Kidney (tissue), 14 donors: ENCODE measurements around the gene FRMD3. TPM values are rescaled to one million over a fixed set of nuclear protein-coding genes. Genes with fewer than 3 reads are reported as not detected.

Experiments used
- DNase-seq, 5 donors: peaks; one replicate each; pipeline ENCODE4 v3.0.0-alpha.2; 2013 to 2020
- FAIRE-seq: peaks from 2 replicates; lab custom pipeline; 2012; peaks lifted over from hg19 to GRCh38; lab: Jason Lieb, UNC
- H3K27ac ChIP-seq, 2 donors: one replicate each; pipeline ENCODE4 v1.7.0; 2013; ENCODE audit warnings: low read depth in 2 of 2, low read length in 2 of 2, inconsistent platforms in 1 of 2
- H3K27me3 ChIP-seq: one replicate; pipeline ENCODE4 v1.7.1; 2013; ENCODE audit warnings: low read length, inconsistent platforms; ENCODE audit not compliant: control insufficient read depth, insufficient read depth
- H3K36me3 ChIP-seq, 3 donors: one replicate each; pipeline versions ENCODE4 v1.7.0 to v1.7.1; 2013; ENCODE audit warnings: low read length in 3 of 3, control low read depth in 1 of 3, inconsistent platforms in 1 of 3; ENCODE audit not compliant: insufficient read depth in 3 of 3, control insufficient read depth in 2 of 3
- H3K4me1 ChIP-seq, 3 donors: one replicate each; pipeline versions ENCODE4 v1.7.0 to v1.7.1; 2013; ENCODE audit warnings: low read length in 3 of 3, inconsistent platforms in 1 of 3, low read depth in 1 of 3; ENCODE audit not compliant: control insufficient read depth in 2 of 3, insufficient read depth in 2 of 3
- H3K4me3 ChIP-seq, 3 donors: one replicate each; pipeline versions ENCODE4 v1.7.0 to v1.8.1; 2013; ENCODE audit warnings: low read length in 3 of 3, control low read depth in 1 of 3, inconsistent platforms in 1 of 3
- H3K9ac ChIP-seq, 3 donors: one replicate each; pipeline versions ENCODE4 v1.7.0 to v1.7.1; 2013; ENCODE audit warnings: low read length in 3 of 3, control low read depth in 1 of 3, inconsistent platforms in 1 of 3
- H3K9me3 ChIP-seq, 3 donors: one replicate each; pipeline versions ENCODE4 v1.7.0 to v1.7.1; 2013; ENCODE audit warnings: low read length in 3 of 3, control low read depth in 1 of 3, inconsistent platforms in 1 of 3; ENCODE audit not compliant: control insufficient read depth in 2 of 3, insufficient read depth in 1 of 3
- intact Hi-C: fragments of 100-400 bp; cut with DNase I; formaldehyde crosslinking; loops from one replicate; pipeline ENCODE4 v1.11.1; 2022
- polyA plus RNA-seq: library from polyadenylated mRNA; stranded (reverse); fragments of 350-450 nt; fragmentation: Illumina TruSeq; extraction: RNeasy Lipid Tissue Mini Kit (QIAGEN cat#74804); gene quantifications from one replicate; pipeline ENCODE4 v1.2.3, GENCODE V29; 2014; ENCODE audit warnings: low read depth, low replicate concordance; ENCODE audit not compliant: insufficient read depth
- total RNA-seq: library from RNA; stranded (reverse); fragmentation: NEBNext Ultra II Directional; extraction: Animal tissue kit (Norgen Biotek cat#: 25700); gene quantifications from one replicate; pipeline ENCODE4 v1.2.1, GENCODE V29; 2021
- TF ChIP-seq, protein P1 (sequence below): IDR thresholded peaks from 3 replicates; pipeline ENCODE4 v1.5.1; 2012; ENCODE audit warnings: mild to moderate bottlenecking, moderate library complexity, borderline replicate concordance; ENCODE audit not compliant: insufficient read depth; ENCODE audit errors: extremely low read depth
- donor health status: control.
- donor health status: control.
- donor health status: control.
- donor health status: control.
- donor health status: control.
- donor health status: DM: yes; HTN: yes; CAD: no.
- donor health status: Normal renal cell carcinoma (clear cell type).

Gene FRMD3
- total and polyA plus RNA-seq, 2 donors from 2014 or later, result 9.9 to 11.0 TPM

DNA sequence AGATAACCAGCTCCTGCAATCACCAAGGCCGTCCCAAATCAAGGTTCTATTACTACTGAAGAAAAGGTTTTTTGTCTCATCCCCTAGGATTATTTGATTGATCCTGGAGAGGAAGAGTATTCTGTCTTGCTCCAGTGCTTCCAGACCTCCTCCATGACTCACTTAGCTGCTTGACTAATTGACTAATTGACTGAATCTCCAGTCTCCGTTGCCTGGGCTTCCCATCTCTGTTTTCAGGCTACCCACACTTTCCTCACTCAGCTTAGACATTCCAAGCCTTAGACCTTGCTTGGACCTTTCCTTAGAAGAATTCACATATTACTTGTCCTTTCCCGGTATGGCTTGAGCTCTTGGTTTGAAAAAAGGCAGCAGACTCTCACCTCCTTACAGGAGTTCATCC is 60.6 kb downstream of the FRMD3 start:
- TF ChIP-seq, protein P1, sequence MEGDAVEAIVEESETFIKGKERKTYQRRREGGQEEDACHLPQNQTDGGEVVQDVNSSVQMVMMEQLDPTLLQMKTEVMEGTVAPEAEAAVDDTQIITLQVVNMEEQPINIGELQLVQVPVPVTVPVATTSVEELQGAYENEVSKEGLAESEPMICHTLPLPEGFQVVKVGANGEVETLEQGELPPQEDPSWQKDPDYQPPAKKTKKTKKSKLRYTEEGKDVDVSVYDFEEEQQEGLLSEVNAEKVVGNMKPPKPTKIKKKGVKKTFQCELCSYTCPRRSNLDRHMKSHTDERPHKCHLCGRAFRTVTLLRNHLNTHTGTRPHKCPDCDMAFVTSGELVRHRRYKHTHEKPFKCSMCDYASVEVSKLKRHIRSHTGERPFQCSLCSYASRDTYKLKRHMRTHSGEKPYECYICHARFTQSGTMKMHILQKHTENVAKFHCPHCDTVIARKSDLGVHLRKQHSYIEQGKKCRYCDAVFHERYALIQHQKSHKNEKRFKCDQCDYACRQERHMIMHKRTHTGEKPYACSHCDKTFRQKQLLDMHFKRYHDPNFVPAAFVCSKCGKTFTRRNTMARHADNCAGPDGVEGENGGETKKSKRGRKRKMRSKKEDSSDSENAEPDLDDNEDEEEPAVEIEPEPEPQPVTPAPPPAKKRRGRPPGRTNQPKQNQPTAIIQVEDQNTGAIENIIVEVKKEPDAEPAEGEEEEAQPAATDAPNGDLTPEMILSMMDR, result no peak
- Histone ChIP-seq H3K4me1 (peaks cover 0 to 12% (median 2%) of the 10 kb centered on the region in 3 donors), H3K9ac (no peak overlapping the region), H3K9me3 (peaks cover 0 to 4% (median 4%) of the 10 kb centered on the region in 3 donors), H3K36me3 (no peaks in the 10 kb centered on the region), H3K4me3 (no peak overlapping the region), H3K27ac (no peak overlapping the region), H3K27me3 (no peaks in the 10 kb centered on the region)
- no peak for FAIRE-seq
- intact Hi-C loops, result no loop called here
- no peak for DNase-seq

DNA sequence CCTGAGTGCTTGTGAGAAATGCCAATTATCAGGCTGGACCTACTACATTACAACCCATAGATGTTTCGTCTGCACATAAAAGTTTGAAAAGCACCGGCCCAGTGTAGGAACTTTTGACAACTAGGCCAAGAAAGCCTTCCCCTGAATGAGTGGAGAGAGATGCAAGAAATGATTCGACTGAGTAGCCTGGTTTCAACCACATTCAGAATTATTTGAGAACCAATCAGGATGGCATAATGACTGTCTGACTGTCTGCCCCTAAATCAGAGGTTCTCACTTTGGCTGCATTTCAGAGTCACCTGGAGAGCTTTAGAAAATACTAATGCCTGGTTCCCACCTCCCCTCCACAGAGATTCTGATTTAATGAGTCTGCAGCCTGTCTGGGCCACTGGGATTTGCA is 61.1 kb downstream of the FRMD3 start:
- Histone ChIP-seq H3K4me1 (peaks cover 0 to 16% (median 4%) of the 10 kb centered on the region in 3 donors), H3K9ac (no peak overlapping the region), H3K27ac (no peak overlapping the region), H3K4me3 (no peak overlapping the region), H3K36me3 (no peaks in the 10 kb centered on the region), H3K27me3 (no peaks in the 10 kb centered on the region), H3K9me3 (peaks cover 0 to 4% (median 4%) of the 10 kb centered on the region in 3 donors)
- DNase-seq (no peak), FAIRE-seq (no peak)
- TF ChIP-seq, protein P1, result no peak
- intact Hi-C loops, result no loop called here

DNA sequence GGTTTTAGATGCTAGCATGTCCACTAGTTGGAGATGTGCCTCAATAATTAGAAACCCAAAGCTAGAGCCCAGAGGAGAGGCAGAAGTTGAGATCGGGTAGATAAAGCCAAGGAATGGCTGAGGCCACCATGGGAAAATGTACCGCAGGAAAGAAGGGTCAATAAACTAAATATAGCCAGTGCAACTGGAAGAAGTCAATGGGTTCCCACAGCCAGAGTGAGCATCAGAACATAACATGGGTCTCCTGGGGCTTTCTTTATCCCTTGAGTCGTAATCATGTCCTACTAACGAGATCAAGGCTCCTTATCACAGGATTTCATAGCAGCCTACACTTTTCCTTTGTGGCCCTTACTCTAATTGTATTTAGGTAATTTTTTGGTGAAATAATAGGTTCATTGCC is 61.7 kb downstream of the FRMD3 start:
- no peak overlapping the region for H3K27ac ChIP-seq
- intact Hi-C loops, result no loop called here
- TF ChIP-seq, protein P1, result no peak
- H3K27me3 ChIP-seq, result no peaks in the 10 kb centered on the region
- H3K36me3 ChIP-seq, result no peaks in the 10 kb centered on the region
- peaks cover 0 to 4% (median 4%) of the 10 kb centered on the region in 3 donors for H3K9me3 ChIP-seq
- DNase-seq (no peak), FAIRE-seq (no peak)
- H3K4me3 ChIP-seq, result no peak overlapping the region
- H3K9ac ChIP-seq, result no peak overlapping the region
- peaks cover 0 to 16% (median 4%) of the 10 kb centered on the region in 3 donors for H3K4me1 ChIP-seq

DNA sequence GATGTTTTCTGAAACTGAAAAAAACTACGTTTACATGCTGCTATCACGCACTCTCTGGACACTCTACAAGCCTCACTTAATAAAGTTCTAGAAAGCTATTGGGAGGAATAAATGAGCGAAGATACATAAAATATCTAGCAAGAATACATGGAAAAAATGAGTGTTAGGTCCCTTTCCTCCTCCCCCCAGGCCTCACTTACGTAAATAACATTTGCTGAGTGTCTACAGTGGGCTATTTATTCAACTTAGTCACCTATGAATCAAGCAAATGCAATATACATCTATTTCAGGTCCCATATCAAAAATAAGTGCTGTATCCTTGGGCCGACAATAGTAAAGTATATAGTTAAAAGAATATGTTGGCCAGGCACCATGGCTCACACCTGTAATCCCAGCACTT is 62.5 kb downstream of the FRMD3 start:
- Histone ChIP-seq H3K27me3 (no peaks in the 10 kb centered on the region), H3K4me1 (peaks cover 0 to 16% (median 4%) of the 10 kb centered on the region in 3 donors), H3K4me3 (no peak overlapping the region), H3K9ac (no peak overlapping the region), H3K36me3 (no peaks in the 10 kb centered on the region), H3K27ac (no peak overlapping the region), H3K9me3 (peaks cover 0 to 4% (median 4%) of the 10 kb centered on the region in 3 donors)
- DNase-seq (no peak), FAIRE-seq (no peak)
- intact Hi-C loops, result no loop called here
- TF ChIP-seq, protein P1, result no peak
